ENCODE measurements around the gene SRPX2.
"Not testable (repeated sequence)": the region's sequence is repeated elsewhere in the genome, so short reads cannot be mapped to it uniquely, and the experiment has no call there.

SRPX2 gene

GRCh38 chrX:100704581-100705203 lies 60.7 kb downstream of the SRPX2 start:
- no peak for DNase-seq

GRCh38 chrX:100710816-100711215 lies 66.8 kb downstream of the SRPX2 start:
- DNase-seq = no peak

DNA sequence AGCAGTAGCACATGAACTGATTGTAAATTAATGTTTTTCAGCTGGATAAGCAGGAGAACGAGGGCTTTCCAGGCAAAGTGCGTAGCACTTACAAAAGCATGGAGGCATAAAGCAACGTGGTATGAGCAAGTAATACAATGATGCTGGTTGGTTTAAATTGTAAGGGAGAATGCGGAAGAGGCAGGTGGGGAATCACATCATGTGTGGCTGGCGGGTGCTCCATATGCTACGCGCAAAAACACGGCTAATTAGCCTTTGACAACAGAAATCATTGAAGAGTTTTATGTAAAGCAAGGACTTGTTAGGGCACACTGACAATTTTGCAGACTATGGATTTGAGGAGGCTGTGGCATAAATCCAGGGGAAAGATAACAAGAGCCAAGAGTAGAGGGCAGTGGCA lies 73.4 kb downstream of the SRPX2 start:
- no peak for DNase-seq

DNA sequence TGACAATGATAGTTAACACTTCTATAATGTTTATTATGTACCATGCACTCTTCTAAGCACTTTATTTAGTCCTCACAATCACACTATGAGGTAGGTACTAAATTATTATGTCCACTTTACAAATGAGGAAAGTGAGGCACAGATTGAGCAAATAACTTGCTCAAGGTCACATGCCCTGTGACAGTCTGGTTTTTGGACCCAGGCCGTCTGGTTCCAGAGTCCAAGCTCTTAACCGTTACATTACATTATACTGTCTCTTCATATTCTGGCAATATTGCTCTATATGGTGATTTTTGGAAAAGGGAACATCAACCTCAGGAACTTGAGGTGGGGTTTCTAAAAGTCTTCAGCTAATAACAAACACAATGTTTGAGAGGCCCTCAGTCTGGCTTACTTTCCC lies 75.1 kb downstream of the SRPX2 start:
- no peak for DNase-seq

GRCh38 chrX:100720301-100720700 lies 76.3 kb downstream of the SRPX2 start:
- no peak for DNase-seq

GRCh38 chrX:100721328-100721727 lies 77.3 kb downstream of the SRPX2 start:
- DNase-seq = no peak

- not testable (repeated sequence) for DNase-seq
Measured at GRCh38 chrX:100724006-100724405, 80.0 kb downstream of the SRPX2 start.
